WTC11 (cell line): ENCODE data around the gene PPOX.

Experiments
- ZNF121 ChIP-seq: sonication (generic); formaldehyde crosslinking; IDR thresholded peaks from 2 replicates; pipeline ENCODE4 v1.8.0; 2023; ENCODE audit warnings: missing genetic modification reagents
- ZNF317 ChIP-seq: sonication (generic); formaldehyde crosslinking; IDR thresholded peaks from 2 replicates; pipeline ENCODE4 v1.8.1; 2023; ENCODE audit warnings: low read depth, mild to moderate bottlenecking, moderate library complexity, missing genetic modification reagents, borderline replicate concordance
- TF ChIP-seq, protein P1 (sequence below): fragments of 200-600 bp; IDR thresholded peaks from 2 replicates; pipeline ENCODE4 v1.8.0; 2022; ENCODE audit warnings: antibody characterized with exemption

DNA sequence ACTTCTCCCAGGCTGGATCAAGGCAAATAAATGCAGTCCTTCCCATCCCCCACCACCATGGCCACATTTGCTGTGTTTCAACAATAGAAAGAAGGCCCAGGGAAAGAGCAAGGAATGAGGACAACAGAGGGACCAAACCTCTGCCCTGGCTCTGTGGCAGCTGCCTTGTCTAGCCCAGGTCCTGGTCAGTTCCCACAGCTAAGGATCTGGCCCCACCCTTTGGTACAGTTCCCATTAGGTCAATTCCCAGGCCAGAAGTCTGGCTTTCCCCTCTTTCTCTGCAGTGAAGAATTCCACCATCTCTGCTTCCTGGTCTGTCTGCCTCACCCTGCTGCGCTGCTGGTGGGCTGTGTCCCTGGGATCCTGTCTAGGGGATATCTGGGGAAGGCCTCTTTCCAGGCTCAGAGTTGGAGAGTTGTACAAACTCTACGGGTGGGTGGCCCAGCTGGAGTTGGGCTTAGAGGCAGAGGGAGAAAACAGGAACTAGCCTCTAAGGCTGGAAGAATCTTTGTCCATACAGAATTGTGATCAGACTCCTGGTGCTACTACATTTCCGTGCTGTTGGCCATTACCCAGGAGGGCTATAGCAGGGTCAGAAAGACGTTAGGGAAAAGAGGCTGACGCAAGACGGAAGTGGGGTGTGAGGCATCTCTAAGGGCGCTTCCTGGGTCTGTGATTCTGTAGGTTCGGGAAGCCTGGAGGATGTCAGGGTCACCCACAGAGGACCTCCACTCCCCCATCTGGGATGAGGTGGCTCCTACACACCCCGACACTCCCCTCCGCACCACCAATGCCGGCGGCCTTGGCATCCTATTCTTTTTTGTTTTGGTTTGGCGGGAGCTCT, 35.0 kb downstream of the PPOX start:
- TF ChIP-seq, protein P1, sequence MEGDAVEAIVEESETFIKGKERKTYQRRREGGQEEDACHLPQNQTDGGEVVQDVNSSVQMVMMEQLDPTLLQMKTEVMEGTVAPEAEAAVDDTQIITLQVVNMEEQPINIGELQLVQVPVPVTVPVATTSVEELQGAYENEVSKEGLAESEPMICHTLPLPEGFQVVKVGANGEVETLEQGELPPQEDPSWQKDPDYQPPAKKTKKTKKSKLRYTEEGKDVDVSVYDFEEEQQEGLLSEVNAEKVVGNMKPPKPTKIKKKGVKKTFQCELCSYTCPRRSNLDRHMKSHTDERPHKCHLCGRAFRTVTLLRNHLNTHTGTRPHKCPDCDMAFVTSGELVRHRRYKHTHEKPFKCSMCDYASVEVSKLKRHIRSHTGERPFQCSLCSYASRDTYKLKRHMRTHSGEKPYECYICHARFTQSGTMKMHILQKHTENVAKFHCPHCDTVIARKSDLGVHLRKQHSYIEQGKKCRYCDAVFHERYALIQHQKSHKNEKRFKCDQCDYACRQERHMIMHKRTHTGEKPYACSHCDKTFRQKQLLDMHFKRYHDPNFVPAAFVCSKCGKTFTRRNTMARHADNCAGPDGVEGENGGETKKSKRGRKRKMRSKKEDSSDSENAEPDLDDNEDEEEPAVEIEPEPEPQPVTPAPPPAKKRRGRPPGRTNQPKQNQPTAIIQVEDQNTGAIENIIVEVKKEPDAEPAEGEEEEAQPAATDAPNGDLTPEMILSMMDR: no peak
- no peak for TF ChIP-seq ZNF121 (CRISPR knock-in tag)
- no peak for TF ChIP-seq ZNF317 (CRISPR knock-in tag)
